ENCODE measurements around the gene GGNBP2. TPM values are rescaled to one million over a fixed set of nuclear protein-coding genes. Genes with fewer than 3 reads are reported as not detected.

GGNBP2 gene
- total RNA-seq, 4 donors from 2014 or later, result 48.6 to 128 (median 91.6) TPM

DNA sequence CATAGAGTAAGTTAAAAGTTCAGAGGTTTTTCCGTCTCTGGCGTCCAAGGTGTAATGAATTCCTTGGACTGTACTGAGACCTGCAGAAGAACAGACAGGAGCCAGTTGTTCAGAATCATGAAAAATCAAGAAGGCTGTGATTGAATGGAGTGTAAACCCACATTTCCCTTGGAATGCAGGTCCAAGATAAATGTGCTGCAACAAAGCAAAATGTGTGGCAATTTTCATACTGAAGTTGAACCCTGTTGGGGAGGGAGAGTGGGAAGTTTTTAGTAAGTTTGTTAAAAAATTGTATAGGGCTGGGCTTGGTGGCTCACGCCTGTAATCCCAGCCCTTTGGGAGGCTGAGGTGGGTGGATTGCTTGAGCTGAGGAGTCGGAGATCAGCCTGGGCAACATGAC lies 21.4 kb downstream of the GGNBP2 start:
- in situ Hi-C loops (cut with MboI; ENCODE audit: low pct_ligation_motif_present in 1 of 4, low pct_unique_long_range_greater_than_20kb in 1 of 4, low sequenced_read_pairs in 3 of 4) (no loop called here), intact Hi-C loops (cut with DNase I; ENCODE audit: low total_unique reads) (no loop called here)
- WGBS, 2 donors (ENCODE audit: low coverage in 1 of 2), result 95 to 100% methylated on average over 4 of the region's 4 CpGs

DNA sequence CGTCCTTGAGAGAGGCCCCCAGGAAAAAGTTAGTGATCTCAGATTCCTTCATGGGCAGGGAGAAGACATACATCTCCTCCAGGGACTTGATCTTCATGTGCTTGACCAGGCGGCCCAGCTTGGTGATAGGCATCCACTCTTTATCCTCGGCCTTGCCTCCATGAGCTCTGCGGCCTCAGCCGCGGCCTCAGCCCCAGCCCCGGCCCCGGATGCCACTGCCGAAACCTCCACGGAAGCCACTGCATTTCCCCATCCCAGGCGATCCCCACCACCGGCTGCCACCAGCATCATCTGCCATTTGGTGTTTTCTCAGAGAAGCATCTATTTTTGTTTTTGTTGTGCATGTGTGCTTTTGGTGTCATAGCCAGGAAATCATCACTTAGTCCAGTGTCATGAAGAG lies 30.3 kb downstream of the GGNBP2 start:
- intact Hi-C loops (cut with DNase I; ENCODE audit: low total_unique reads), result no loop called here
- H3K27me3 ChIP-seq, result no peaks in the 10 kb centered on the region
- H3K4me1 ChIP-seq, result no peaks in the 10 kb centered on the region
- 97% methylated on average over 12 of the region's 12 CpGs; no CpG with 5 or more reads in 1 of the 2 donors for WGBS, 2 donors (ENCODE audit: low coverage in 1 of 2)
- no peak overlapping the region for H3K27ac ChIP-seq
- H3K36me3 ChIP-seq, result peaks cover 0 to 67% (median 23%) of the 10 kb centered on the region in 4 donors
- TF ChIP-seq EP300 (IDR thresholded peaks at IDR 0.05; ENCODE audit: low read depth) (no peak), POLR2AphosphoS5 (IDR thresholded peaks at IDR 0.05) (no peak), POLR2A (IDR thresholded peaks at IDR 0.05) (no peak)
- TF ChIP-seq, protein P1, sequence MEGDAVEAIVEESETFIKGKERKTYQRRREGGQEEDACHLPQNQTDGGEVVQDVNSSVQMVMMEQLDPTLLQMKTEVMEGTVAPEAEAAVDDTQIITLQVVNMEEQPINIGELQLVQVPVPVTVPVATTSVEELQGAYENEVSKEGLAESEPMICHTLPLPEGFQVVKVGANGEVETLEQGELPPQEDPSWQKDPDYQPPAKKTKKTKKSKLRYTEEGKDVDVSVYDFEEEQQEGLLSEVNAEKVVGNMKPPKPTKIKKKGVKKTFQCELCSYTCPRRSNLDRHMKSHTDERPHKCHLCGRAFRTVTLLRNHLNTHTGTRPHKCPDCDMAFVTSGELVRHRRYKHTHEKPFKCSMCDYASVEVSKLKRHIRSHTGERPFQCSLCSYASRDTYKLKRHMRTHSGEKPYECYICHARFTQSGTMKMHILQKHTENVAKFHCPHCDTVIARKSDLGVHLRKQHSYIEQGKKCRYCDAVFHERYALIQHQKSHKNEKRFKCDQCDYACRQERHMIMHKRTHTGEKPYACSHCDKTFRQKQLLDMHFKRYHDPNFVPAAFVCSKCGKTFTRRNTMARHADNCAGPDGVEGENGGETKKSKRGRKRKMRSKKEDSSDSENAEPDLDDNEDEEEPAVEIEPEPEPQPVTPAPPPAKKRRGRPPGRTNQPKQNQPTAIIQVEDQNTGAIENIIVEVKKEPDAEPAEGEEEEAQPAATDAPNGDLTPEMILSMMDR (IDR thresholded peaks at IDR 0.05), result no peak
- H3K4me3 ChIP-seq, result no peak overlapping the region
- in situ Hi-C loops (cut with MboI; ENCODE audit: low pct_ligation_motif_present in 1 of 4, low pct_unique_long_range_greater_than_20kb in 1 of 4, low sequenced_read_pairs in 3 of 4), result no loop called here
- H3K9me3 ChIP-seq, result no peaks in the 10 kb centered on the region
- no peak for DNase-seq

More for the DNA sequence above, 21.4 kb downstream of the GGNBP2 start:
- Histone ChIP-seq H3K27me3 (no peaks in the 10 kb centered on the region), H3K36me3 (peaks cover 0 to 88% (median 34%) of the 10 kb centered on the region in 4 donors), H3K4me1 (no peaks in the 10 kb centered on the region), H3K9me3 (no peaks in the 10 kb centered on the region), H3K4me3 (no peak overlapping the region), H3K27ac (no peak overlapping the region)
- no peak for DNase-seq
- TF ChIP-seq POLR2AphosphoS5 (IDR thresholded peaks at IDR 0.05), result no peak
- no peak for TF ChIP-seq POLR2A (IDR thresholded peaks at IDR 0.05)
- TF ChIP-seq, protein P1 (IDR thresholded peaks at IDR 0.05), result no peak
- no peak for TF ChIP-seq EP300 (IDR thresholded peaks at IDR 0.05; ENCODE audit: low read depth)

DNA sequence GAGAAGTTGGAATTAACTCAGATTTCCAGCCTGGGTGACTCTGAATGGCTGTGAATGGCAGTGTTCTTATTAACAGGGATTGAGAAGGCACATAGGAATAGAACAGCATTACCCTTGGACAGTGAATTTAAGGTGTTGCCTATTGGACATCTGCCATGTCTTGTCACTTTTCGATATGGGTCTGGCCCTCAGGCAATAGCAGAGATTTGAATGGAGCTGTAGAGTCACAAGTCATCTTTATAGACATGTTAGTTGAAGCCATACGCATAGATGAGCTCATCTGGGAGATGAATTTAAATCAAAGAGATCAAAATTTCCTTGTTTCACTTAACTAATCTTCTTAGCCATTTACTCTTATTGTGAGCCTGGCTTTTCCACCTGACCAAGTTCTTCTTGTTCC lies 32.1 kb downstream of the GGNBP2 start:
- intact Hi-C loops (cut with DNase I; ENCODE audit: low total_unique reads), result no loop called here
- in situ Hi-C loops (cut with MboI; ENCODE audit: low pct_ligation_motif_present in 1 of 4, low pct_unique_long_range_greater_than_20kb in 1 of 4, low sequenced_read_pairs in 3 of 4), result no loop called here
- DNase-seq, result no peak

DNA sequence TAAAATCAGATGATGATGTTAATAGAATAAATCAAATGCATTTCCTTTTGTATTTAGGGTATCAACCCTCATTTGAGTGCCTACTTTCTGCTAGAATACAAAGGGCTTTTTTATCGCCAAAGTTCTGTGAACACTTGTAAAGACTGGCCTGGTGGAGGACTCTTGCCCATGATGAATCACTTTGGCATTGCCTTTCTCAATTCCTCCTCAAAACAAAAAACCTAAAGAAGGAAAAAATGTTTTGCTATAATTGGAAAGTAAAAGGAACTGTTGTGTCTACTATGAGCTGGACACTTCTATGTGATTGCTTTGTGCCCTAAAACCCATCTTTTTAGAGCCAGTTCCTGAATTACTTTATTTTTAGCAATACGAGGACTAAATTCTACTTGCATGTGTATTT lies 34.0 kb downstream of the GGNBP2 start:
- intact Hi-C loops (cut with DNase I; ENCODE audit: low total_unique reads), result no loop called here
- 96 to 100% methylated on average over 1 to 2 of the region's 2 CpGs for WGBS, 2 donors (ENCODE audit: low coverage in 1 of 2)
- H3K27ac ChIP-seq, result no peak overlapping the region
- H3K4me1 ChIP-seq, result no peaks in the 10 kb centered on the region
- TF ChIP-seq, protein P1 (IDR thresholded peaks at IDR 0.05), result no peak
- TF ChIP-seq POLR2AphosphoS5 (IDR thresholded peaks at IDR 0.05) (no peak), EP300 (IDR thresholded peaks at IDR 0.05; ENCODE audit: low read depth) (no peak), POLR2A (IDR thresholded peaks at IDR 0.05) (no peak)
- in situ Hi-C loops (cut with MboI; ENCODE audit: low pct_ligation_motif_present in 1 of 4, low pct_unique_long_range_greater_than_20kb in 1 of 4, low sequenced_read_pairs in 3 of 4), result no loop called here
- H3K36me3 ChIP-seq, result peaks cover 0 to 70% (median 32%) of the 10 kb centered on the region in 4 donors
- no peak overlapping the region for H3K4me3 ChIP-seq
- no peak for DNase-seq
- H3K27me3 ChIP-seq, result no peaks in the 10 kb centered on the region
- H3K9me3 ChIP-seq, result no peaks in the 10 kb centered on the region

More for the DNA sequence above, 32.1 kb downstream of the GGNBP2 start:
- Histone ChIP-seq H3K27ac (no peak overlapping the region), H3K9me3 (no peaks in the 10 kb centered on the region), H3K4me3 (no peak overlapping the region), H3K36me3 (peaks cover 0 to 66% (median 24%) of the 10 kb centered on the region in 4 donors), H3K4me1 (no peaks in the 10 kb centered on the region), H3K27me3 (no peaks in the 10 kb centered on the region)
- WGBS, 2 donors (ENCODE audit: low coverage in 1 of 2), result 69 to 71% methylated on average over 2 of the region's 2 CpGs
- no peak for TF ChIP-seq EP300 (IDR thresholded peaks at IDR 0.05; ENCODE audit: low read depth)
- TF ChIP-seq POLR2A (IDR thresholded peaks at IDR 0.05), result no peak
- no peak for TF ChIP-seq POLR2AphosphoS5 (IDR thresholded peaks at IDR 0.05)
- TF ChIP-seq, protein P1 (IDR thresholded peaks at IDR 0.05), result no peak

All from transverse colon (tissue), 4 donors.